ENCODE measurements around the gene IL1R2. TPM values are rescaled to one million over a fixed set of nuclear protein-coding genes. Genes with fewer than 3 reads are reported as not detected.
"Not testable (repeated sequence)": the region's sequence is repeated elsewhere in the genome, so short reads cannot be mapped to it uniquely, and the experiment has no call there.

The IL1R2 gene
- total RNA-seq, 1 donor from 2014 or later = 1.4 TPM

DNA sequence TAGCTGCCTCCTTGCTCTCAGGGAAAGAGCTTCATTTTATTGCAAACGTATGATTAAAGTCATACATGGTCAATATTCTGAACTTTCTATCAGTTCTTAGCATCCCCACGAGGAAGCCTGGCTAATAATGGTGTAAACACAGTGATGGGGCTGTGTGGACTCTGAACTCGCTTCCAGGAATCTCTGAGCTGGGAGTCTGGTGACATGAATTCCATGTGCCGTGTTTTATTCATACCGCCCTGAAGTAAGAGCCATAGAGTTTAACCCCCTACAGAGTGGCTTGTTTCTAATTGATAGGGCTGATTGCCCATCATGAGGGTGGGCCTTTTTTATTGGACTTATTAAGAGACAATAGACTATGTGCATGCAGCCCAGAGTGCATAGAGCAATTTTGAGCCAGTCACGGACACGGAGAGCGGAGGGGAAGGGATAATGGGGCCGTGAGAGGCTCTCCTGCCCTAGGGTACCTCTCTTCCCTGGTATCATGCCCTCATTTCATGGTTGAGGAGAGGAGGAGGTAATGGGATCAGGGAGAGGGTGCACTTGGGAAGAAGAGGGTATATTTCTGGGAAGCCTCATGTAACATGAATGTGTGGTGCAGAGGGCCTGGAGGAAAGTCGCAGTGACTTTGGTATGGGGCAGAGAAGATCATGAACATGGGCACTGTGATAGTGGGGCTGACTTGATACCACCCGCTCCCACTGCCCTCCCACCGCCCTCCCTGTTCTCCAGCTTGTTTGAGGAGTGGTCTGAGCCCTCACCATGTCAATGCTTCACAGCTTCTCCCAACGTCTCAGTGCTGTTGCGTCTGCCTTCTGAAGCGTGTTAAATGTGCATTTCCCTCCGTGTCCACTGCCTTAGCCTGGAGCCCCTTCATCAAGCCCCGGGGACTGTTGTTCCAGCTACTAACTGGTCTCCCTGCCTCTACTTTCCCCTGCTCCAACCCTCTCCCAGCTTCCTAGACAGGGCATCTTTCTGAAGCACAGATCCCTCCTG lies 73.2 kb downstream of the IL1R2 start:
- intact Hi-C loops (cut with DNase I) = no loop called here
- DNase-seq = no peak
- peak; percentile 13 for ATAC-seq (ENCODE audit: poor library complexity)

DNA sequence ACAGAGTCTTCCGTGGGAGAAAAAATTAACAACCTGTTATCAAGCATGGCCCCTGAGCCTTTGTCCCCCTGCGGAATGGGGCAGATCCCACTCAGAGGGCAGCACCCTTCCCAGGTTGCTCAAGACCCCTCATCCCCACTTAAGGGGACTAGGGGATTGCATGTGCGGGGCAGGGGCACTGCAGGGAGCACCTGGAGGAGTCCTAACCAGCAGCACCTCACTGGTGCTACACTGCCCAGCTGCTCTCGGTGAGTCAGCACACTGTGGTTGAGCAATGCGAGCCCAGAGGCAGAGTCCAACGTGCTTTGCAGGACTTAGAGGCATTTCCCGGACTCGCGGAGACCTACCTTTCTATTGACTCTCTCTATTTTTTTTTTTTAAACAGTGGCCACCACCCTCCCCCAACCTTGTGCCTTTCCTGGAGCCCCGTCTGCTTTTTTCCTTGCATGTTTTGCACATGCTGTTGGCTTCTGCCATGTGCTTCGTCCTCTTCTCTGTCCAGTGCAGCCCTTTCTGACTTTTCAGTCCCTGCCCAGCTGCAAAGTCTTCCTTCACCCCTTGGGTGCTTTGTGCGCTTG lies 74.0 kb downstream of the IL1R2 start:
- intact Hi-C loops (cut with DNase I) = no loop called here
- DNase-seq (peak; percentile 55), ATAC-seq (ENCODE audit: poor library complexity) (no peak)

DNA sequence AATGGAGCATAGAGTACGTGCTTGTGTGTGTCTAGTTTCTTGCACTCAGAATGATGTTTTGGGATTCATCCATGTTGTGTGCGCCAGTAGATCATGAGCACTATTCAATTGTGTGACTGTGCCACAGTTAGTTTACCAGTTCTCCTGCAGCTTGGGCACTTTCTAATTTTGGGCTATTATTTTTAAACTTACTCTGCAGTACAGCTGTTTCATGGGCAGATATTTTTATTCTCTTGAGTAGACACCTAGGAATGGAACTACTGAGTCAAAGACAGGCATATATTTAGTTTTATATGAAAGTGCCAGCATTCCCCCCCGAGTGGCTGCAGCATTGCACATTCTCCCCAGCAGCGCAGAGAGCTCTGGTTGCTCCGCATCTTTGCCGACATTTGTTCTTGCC lies 74.8 kb downstream of the IL1R2 start:
- ATAC-seq (ENCODE audit: poor library complexity) (no peak), DNase-seq (no peak)
- intact Hi-C loops (cut with DNase I) = no loop called here

DNA sequence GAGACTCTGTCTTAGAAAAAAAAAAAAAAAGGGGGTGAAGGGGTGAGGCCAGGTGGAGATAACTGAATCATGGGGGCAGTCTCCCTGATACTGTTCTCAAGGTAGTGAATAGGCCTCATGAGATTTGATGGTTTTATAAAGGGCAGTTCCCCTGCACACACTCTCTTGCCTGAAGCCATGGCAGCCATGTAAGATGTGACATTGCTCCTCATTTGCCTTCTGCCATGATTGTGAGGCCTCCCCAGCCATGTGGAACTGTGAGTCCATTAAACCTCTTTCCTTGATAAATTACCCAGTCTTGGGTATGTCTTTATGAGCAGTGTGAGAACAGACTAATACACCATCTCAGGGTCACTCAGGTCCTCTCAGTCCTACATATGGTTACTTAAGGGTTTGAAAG lies 76.4 kb downstream of the IL1R2 start:
- intact Hi-C loops (cut with DNase I); DNase-seq; ATAC-seq (ENCODE audit: poor library complexity): not testable (repeated sequence)

DNA sequence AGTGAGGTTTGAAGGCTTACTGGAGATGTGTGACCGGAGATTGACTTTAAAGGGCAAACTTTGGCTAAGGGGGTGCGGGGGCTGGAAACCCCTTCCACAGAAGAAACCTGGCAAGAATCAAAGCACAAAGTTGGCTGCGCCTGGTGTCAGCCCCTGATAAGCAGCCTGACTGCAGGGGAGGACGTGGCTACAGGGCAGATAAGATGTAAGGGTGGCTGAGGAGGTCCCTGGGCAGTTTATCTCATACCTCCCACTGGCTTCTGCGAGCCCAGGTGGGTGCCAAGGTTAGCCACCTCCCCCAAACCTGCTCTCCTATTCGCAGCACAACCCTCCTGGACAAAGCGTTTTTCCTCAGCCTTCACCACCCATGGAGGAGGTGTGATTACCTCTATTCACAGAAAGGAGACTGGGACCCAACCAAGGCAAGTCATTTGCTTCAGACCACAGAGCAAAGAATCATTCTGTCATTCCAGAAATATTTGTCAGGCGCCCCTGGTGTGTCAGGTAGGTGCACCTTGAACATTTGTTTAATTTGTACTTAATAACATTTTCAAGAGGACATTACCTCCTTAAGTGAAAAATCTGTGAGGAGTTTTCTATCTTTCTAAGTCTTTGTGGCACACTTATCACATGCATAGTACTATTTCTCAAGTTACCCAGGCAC lies 77.7 kb downstream of the IL1R2 start:
- DNase-seq (no peak), ATAC-seq (ENCODE audit: poor library complexity) (no peak)
- intact Hi-C loops (cut with DNase I) = no loop called here

- peak; percentile 94 for DNase-seq
- intact Hi-C loops (cut with DNase I) = no loop called here
- peak; percentile 96 for ATAC-seq (ENCODE audit: poor library complexity)
Measured at GRCh38 chr2:102070058-102070642, 78.4 kb downstream of the IL1R2 start.

DNA sequence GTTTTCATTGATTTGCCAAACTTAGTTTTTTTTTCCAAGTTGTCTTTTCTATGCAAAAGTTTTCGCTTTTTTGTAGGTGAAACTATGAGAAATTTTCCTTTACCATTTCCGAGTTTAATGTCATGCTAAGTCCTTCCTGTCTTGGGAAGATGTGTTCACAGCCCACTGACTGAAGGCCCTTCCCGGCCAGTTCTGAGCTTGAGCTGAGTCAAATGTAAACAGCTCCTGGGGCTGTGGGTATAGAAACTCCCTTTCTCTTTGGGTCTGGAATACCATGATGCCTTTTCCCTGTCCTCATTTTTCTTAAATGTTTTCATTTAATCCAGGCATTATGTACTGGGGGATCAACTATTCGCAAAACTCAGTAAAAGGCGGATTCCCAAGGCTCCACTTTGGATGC lies 81.0 kb downstream of the IL1R2 start:
- DNase-seq (no peak), ATAC-seq (ENCODE audit: poor library complexity) (no peak)
- intact Hi-C loops (cut with DNase I) = no loop called here

DNA sequence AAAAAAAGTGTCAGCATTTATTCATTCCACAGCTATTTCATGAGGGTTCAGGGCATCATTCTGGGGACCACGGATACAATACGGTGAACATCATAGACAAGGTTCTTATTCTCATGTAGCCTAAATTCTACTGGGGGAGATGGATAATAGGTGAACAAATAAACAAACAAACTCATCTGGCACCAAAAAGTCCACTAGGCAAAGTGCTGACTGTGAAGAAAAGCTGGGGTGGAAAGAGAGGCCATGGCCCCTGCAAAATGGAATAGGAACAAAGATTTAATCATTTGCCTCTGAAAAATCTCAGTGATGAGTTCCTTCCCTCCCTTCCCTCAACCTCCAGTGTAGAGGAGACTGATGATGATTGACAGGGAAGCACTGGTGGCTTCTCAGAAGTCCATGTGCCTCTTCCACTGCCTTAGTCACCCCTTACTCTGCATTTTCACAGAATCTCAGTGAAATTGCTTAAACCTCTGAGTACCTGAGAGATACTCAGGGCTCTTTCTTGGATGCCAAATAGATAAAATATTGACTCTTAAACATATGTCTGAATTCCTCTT lies 81.5 kb downstream of the IL1R2 start:
- DNase-seq (no peak), ATAC-seq (ENCODE audit: poor library complexity) (no peak)
- intact Hi-C loops (cut with DNase I) = no loop called here

DNA sequence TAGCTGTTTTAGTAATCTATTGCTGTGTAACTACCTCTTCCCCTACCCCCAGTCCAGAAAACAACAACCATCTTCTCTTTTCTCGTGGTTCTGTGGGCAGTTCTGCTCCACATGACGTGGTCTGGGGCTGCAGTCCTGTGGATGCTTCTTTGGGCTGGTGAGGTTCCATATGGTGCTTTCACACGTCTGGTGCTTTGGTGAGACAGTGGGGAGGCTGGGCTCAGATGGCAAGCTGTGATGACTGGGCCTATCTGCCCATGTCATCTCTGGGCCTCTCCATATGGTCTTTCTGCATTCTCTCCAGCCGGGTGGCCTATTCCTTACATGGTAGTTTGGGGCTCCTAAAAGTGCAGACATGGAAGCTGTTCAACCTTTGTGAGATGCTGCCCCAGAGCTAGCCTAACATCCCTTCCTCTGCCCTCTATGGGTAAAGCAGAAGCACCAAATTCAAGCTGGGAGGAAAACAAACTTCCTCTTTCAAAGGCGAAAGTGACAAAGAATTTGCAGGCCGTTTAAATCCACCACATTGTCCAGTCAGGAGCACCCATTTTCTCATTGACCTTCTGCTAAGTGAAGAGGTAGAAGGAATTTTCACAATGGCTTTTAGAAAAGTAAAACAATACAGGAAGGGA lies 82.5 kb downstream of the IL1R2 start:
- ATAC-seq (ENCODE audit: poor library complexity) = no peak
- intact Hi-C loops (cut with DNase I) = no loop called here
- DNase-seq = no peak

GRCh38 chr2:102075479-102075878 lies 83.7 kb downstream of the IL1R2 start:
- DNase-seq (no peak), ATAC-seq (ENCODE audit: poor library complexity) (no peak)
- intact Hi-C loops (cut with DNase I) = no loop called here

GRCh38 chr2:102076512-102076911 lies 84.8 kb downstream of the IL1R2 start:
- ATAC-seq (ENCODE audit: poor library complexity) = no peak
- intact Hi-C loops (cut with DNase I) = no loop called here
- DNase-seq = no peak

Other genes with a start within 250 kb of the IL1R2 start
- gene IL1R1, start 150.8 kb downstream of the IL1R2 start, total RNA-seq = 21.1 TPM
- gene IL1RL2, start 195.1 kb downstream of the IL1R2 start, total RNA-seq = not detected

Data from Right ventricle myocardium superior (tissue), 1 donor.